Endothelial cell of umbilical vein (primary cell): ENCODE results near the gene RNF213.

Experiments
- CTCF ChIP-seq, 2 donors: IDR thresholded peaks; 1 replicate in 1 of 2; 2 replicates in 1 of 2; pipeline ENCODE4 v1.5.1; 2011; ENCODE audit warnings: low read length in 2 of 2, mild to moderate bottlenecking in 2 of 2, moderate library complexity in 2 of 2, control low read depth in 1 of 2, inconsistent platforms in 1 of 2, low read depth in 1 of 2; ENCODE audit not compliant: insufficient read depth in 1 of 2; ENCODE audit errors: extremely low read depth in 1 of 2
- EZH2 ChIP-seq: IDR thresholded peaks from 2 replicates; pipeline ENCODE4 v1.6.1; 2012; ENCODE audit warnings: borderline replicate concordance, low read depth, mild to moderate bottlenecking, moderate library complexity, low read length, inconsistent platforms; ENCODE audit not compliant: severe bottlenecking
- GATA2 ChIP-seq: IDR thresholded peaks from 2 replicates; pipeline ENCODE4 v1.7.0; 2011; ENCODE audit warnings: low read depth, mild to moderate bottlenecking, moderate library complexity, mixed read lengths, low read length; ENCODE audit not compliant: insufficient read length, insufficient read depth
- JUN ChIP-seq: IDR thresholded peaks from 2 replicates; pipeline ENCODE4 v1.6.1; 2011; ENCODE audit warnings: borderline replicate concordance, low read depth; ENCODE audit not compliant: insufficient read length, insufficient read depth
- MAX ChIP-seq: IDR thresholded peaks from 2 replicates; pipeline ENCODE4 v1.6.1; 2011; ENCODE audit not compliant: insufficient read depth, insufficient read length
- MYC ChIP-seq: IDR thresholded peaks from one replicate; pipeline ENCODE4 v1.6.1; 2011; ENCODE audit warnings: mild to moderate bottlenecking, low read depth, low read length
- POLR2A ChIP-seq: IDR thresholded peaks from 2 replicates; pipeline ENCODE4 v1.6.1; 2012; ENCODE audit warnings: low read depth, mild to moderate bottlenecking, control low read depth, low read length
- POLR2AphosphoS5 ChIP-seq: IDR thresholded peaks from 2 replicates; pipeline ENCODE4 v1.6.1; 2012; ENCODE audit warnings: low read depth, mild to moderate bottlenecking, control low read depth, low read length, moderate library complexity; ENCODE audit not compliant: insufficient read depth

- TF ChIP-seq CTCF (IDR thresholded peaks at IDR 0.05; ENCODE audit: extremely low read depth in 1 of 2, insufficient read depth in 1 of 2, low read depth in 1 of 2, low read length in 2 of 2) (no peak), EZH2 (no peak), MAX (no peak), MYC (no peak), POLR2A (no peak), GATA2 (no peak), POLR2AphosphoS5 (no peak), JUN (no peak)
Measured at GRCh38 chr17:80374732-80375585, 114.3 kb downstream of the RNF213 start.
